ENCODE data around the gene ZNF470.

DNA sequence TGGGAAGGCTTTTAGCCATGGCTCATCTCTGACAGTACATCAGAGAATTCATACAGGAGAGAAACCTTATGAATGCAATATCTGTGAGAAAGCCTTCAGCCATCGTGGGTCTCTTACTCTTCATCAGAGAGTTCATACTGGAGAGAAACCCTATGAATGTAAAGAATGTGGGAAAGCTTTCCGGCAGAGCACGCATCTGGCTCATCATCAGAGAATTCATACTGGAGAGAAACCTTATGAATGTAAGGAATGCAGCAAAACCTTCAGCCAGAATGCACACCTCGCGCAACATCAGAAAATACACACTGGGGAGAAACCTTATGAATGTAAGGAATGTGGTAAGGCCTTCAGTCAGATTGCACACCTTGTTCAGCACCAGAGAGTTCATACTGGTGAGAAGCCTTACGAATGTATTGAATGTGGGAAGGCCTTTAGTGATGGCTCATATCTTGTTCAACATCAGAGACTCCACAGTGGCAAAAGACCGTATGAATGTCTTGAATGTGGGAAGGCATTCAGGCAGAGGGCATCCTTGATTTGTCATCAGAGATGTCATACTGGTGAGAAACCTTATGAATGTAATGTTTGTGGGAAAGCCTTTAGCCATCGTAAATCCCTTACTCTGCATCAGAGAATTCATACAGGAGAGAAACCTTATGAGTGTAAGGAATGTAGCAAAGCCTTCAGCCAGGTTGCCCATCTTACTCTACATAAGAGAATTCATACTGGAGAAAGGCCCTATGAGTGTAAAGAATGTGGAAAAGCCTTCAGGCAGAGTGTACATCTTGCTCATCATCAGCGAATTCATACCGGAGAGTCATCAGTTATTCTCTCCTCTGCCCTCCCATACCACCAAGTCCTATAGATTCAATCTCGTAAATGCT is 10.7 kb downstream of the ZNF470 start:
- TF ChIP-seq, protein P1, sequence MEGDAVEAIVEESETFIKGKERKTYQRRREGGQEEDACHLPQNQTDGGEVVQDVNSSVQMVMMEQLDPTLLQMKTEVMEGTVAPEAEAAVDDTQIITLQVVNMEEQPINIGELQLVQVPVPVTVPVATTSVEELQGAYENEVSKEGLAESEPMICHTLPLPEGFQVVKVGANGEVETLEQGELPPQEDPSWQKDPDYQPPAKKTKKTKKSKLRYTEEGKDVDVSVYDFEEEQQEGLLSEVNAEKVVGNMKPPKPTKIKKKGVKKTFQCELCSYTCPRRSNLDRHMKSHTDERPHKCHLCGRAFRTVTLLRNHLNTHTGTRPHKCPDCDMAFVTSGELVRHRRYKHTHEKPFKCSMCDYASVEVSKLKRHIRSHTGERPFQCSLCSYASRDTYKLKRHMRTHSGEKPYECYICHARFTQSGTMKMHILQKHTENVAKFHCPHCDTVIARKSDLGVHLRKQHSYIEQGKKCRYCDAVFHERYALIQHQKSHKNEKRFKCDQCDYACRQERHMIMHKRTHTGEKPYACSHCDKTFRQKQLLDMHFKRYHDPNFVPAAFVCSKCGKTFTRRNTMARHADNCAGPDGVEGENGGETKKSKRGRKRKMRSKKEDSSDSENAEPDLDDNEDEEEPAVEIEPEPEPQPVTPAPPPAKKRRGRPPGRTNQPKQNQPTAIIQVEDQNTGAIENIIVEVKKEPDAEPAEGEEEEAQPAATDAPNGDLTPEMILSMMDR (IDR thresholded peaks at IDR 0.05; ENCODE audit: low read depth, low read length, poor library complexity, severe bottlenecking): no peak
- TF ChIP-seq EZH2phosphoT487 (IDR thresholded peaks at IDR 0.05; ENCODE audit: borderline replicate concordance, low read length): no peak

All from DOHH2 (cell line).